ENCODE data around the gene ISM2.

Gene ISM2

GRCh38 chr14:77508876-77509275, 10.3 kb upstream of the ISM2 start:
- DNase-seq (ENCODE audit: insufficient read length, low spot score) (no peak), FAIRE-seq (no peak)

DNA sequence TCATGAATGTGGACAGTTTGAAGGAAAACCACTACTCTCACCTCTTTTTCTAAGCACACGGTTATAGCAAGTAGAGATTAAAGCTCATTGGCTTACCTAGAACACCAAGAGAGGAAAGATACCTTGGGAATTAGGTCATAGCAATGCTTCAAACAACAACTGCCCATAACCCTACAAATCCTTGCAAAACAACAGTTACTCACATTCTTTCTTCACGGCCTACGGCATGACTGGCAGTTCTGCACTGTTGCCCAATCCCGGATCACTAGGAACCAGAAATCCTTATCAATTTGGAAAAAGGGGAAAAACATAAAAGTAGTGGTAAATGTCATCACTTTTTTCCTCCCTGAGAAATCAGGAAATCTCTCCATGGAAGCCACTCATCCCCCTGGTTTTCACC, 9.6 kb upstream of the ISM2 start:
- no peak for DNase-seq (ENCODE audit: insufficient read length, low spot score)

GRCh38 chr14:77507762-77508161, 9.1 kb upstream of the ISM2 start:
- no peak for DNase-seq (ENCODE audit: insufficient read length, low spot score)
- FAIRE-seq = no peak

More for the DNA sequence above, 9.6 kb upstream of the ISM2 start:
- no peak for FAIRE-seq

DNA sequence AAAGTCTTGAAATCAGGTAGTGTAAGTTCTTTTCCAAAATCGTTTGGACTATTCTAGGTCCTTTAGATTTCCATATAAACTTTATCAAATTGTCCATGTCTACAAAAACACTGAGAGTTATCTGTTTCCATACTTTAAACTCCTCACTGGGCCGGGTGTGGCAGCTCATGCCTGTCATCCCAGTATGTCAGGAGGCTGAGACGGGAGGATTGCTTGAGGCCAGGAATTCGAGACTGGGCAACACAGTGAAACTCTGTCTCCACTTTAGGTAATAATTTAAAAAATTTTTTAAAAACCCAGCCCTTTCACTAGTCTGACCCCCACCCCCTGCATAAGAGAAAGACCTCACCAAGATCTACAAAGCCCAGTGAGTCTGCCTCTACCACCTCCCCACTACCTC, 6.4 kb upstream of the ISM2 start:
- FAIRE-seq (no peak), DNase-seq (ENCODE audit: insufficient read length, low spot score) (no peak)

GRCh38 chr14:77503138-77503537, 4.5 kb upstream of the ISM2 start:
- DNase-seq (ENCODE audit: insufficient read length, low spot score) = no peak
- FAIRE-seq = no peak

GRCh38 chr14:77502109-77502782, 3.6 kb upstream of the ISM2 start:
- FAIRE-seq (no peak), DNase-seq (ENCODE audit: insufficient read length, low spot score) (no peak)

GRCh38 chr14:77498984-77499527, 440 bp upstream of the ISM2 start:
- FAIRE-seq (no peak), DNase-seq (ENCODE audit: insufficient read length, low spot score) (peak; percentile 41)

DNA sequence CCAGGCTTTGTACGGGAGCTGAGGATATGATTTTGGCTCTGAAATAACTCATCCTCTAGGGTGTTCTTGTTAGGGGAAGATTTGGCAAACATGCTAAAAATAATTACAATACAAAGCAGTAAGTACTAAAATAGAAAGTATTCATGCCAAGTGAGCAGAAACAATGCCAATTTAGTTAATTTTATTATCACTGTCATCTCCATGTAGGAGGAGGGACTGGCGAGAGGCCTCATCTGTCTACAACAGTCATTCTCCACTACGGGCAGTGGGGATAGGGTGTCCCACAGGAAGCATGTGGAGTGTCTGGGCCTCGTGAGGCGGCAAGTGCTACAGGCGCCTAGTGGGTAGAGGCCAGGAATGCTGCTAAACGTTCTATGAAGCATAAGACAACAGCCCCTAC, 3.3 kb downstream of the ISM2 start:
- FAIRE-seq (no peak), DNase-seq (ENCODE audit: insufficient read length, low spot score) (no peak)

DNA sequence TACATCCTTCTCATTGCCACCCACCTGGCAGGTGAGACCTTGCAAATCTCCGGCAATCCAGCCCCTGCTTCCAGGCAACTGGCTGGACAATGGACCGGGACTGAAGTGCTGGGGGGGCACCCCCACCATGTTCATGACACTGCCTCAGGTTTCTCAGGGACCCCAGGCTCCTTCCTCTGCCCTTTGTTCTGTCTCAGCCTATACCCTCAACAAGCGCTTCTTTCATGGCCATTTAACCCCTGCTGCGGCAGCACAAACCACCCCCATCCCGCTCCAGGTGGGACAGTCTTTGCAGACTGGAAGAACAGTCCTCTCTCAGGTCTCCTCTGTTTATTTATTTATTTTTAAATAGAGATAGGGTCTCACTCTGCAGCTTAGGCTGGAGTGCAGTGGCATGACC, 7.6 kb downstream of the ISM2 start:
- FAIRE-seq (no peak), DNase-seq (ENCODE audit: insufficient read length, low spot score) (no peak)

DNA sequence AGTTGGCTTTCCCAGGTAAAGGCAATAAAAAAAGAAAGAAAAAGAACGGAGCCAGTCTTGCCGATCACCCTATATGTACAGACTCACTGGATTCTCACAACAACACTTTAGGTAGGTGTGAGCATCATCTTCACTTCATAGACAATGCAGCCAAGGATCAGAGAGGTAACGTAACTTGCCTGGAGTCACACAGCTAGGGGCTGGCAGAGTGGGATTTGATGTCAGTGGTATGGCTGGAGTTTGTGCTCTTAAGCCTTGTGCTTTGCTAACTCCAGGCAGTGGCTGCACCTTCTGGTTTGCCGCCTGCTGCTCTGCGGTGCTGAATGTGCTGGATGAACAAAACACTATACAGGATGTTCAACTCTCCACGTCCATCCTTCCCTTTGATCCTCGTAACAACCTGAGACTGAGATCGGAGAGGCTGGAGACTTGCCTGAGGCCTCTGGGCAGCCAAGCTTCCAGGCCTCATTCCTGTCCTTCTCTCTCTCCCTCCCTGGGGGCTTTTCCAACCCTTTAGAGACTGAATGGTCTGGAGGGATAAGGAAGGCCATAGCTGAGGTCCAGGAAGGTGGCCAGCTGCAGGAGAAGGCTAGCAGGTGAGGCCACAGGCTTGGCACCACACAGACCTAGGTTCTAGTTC, 8.1 kb downstream of the ISM2 start:
- no peak for DNase-seq (ENCODE audit: insufficient read length, low spot score)
- FAIRE-seq = no peak

- no peak for FAIRE-seq
- no peak for DNase-seq (ENCODE audit: insufficient read length, low spot score)
Observed at GRCh38 chr14:77489041-77489440, 9.6 kb downstream of the ISM2 start.

DNA sequence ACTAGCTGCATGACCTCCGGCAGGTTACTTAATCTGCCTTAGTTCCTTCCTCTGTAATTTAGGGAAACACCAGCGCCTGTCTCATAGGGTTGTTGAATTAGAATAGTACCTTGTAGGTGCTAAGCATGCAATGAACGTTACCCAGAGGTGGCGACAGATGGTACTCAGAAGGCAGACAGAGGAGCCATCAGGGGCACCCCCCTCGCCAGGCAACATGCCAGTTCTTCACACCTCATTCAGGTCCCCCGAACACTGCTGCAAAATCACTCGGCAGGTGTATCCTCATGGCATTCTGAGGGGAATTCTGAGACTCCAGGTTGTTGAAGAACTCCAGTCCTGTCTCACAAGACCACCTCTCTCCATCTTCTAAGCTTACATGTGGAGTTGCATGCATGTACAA, 10.1 kb downstream of the ISM2 start:
- FAIRE-seq = no peak

GRCh38 chr14:77485901-77486678, 12.5 kb downstream of the ISM2 start:
- FAIRE-seq (no peak), DNase-seq (ENCODE audit: insufficient read length, low spot score) (no peak)

More for the DNA sequence above, 10.1 kb downstream of the ISM2 start:
- DNase-seq (ENCODE audit: insufficient read length, low spot score) = no peak

- DNase-seq (ENCODE audit: insufficient read length, low spot score) = no peak
- no peak for FAIRE-seq
Observed at GRCh38 chr14:77485256-77485655, 13.4 kb downstream of the ISM2 start.

GRCh38 chr14:77482422-77482821, 16.2 kb downstream of the ISM2 start:
- DNase-seq (ENCODE audit: insufficient read length, low spot score) (no peak), FAIRE-seq (no peak)

GRCh38 chr14:77478796-77479195, 19.8 kb downstream of the ISM2 start:
- peak; percentile 65 for FAIRE-seq
- peak; percentile 46 for DNase-seq (ENCODE audit: insufficient read length, low spot score)

- no peak for DNase-seq (ENCODE audit: insufficient read length, low spot score)
- FAIRE-seq = no peak
Observed at GRCh38 chr14:77478029-77478428, 20.6 kb downstream of the ISM2 start.

DNA sequence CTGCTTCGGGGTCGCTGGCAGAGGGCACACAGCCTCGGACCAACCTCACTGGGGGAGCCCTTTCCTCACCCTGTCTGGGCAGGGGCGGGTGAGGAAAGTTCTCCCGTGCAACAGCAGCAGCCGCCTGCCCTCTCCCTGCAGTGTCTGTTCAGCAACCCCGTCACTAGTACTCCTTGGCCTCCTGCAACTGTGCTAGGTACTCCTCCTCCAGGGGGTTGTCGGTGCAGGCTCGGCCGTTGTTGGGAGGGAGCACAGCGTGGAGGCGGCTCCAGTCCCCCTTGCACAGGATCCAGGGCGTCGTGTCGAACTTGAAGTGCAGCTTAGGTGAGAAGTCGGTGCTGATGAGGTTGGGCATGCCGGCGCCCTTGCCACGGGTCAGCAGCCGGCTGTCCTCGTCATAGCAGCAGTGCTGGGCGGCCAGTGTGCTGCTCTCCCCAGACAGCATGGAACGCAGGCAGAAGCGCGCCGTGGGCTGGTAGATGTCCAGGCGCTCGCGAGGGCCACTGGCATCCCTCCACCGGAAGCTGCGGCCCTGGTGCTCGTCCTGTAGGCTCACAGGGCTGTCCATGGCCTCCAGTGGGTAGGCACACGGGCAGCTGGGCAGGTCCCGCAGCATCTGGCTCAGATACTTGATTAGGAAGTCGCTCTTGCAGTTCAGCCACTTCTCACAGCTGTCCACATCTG, 23.0 kb downstream of the ISM2 start:
- no peak for DNase-seq (ENCODE audit: insufficient read length, low spot score)

GRCh38 chr14:77474479-77475177, 24.0 kb downstream of the ISM2 start:
- FAIRE-seq (no peak), DNase-seq (ENCODE audit: insufficient read length, low spot score) (no peak)

More for the DNA sequence above, 23.0 kb downstream of the ISM2 start:
- no peak for FAIRE-seq

DNA sequence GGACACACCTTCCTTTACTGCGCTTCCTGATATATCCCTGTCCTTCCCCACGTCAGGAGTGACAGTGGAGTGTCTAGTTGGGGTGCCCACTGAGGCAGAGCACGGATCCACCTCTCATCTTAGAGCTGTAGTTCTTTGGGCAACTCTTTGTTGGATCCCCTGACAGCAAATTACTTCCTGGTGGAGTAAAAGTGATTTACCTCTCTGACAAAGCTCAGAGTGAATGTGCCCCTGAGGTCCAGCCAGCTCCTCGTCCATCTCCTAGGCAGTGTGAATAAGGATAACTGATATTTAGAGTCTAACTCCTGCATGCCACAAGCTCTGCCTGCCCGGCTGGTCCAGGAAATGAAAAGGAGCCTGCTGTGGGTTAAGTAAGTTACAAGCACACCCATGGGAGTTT, 24.7 kb downstream of the ISM2 start:
- no peak for DNase-seq (ENCODE audit: insufficient read length, low spot score)
- no peak for FAIRE-seq
